Tibial nerve (tissue), 4 donors: ENCODE results near the gene EIF2S1. TPM values are rescaled to one million over a fixed set of nuclear protein-coding genes. Genes with fewer than 3 reads are reported as not detected.

ENCODE experiments used
- DNase-seq, 2 donors: peaks; one replicate each; pipeline ENCODE4 v3.0.0-alpha.2; 2019; ENCODE audit warnings: low spot score in 2 of 2
- H3K27ac ChIP-seq, 4 donors: fragments of 200-600 bp; sonication (generic) in 3 of 4; one replicate each; pipeline ENCODE4 v1.5.1; 2017 to 2019; ENCODE audit warnings: mild to moderate bottlenecking in 1 of 4
- H3K27me3 ChIP-seq, 2 donors: fragments of 200-600 bp; sonication (generic) in 1 of 2; one replicate each; pipeline versions ENCODE4 v1.5.1 to v1.6.0; 2017 to 2019
- H3K36me3 ChIP-seq, 3 donors: fragments of 200-600 bp; sonication (generic); one replicate each; pipeline ENCODE4 v1.5.1; 2018 to 2019
- H3K4me1 ChIP-seq, 4 donors: fragments of 200-600 bp; sonication (generic) in 3 of 4; one replicate each; pipeline ENCODE4 v1.5.1; 2017 to 2019
- H3K4me3 ChIP-seq, 4 donors: fragments of 200-600 bp; sonication (generic) in 3 of 4; one replicate each; pipeline ENCODE4 v1.5.1; 2017 to 2019; ENCODE audit warnings: mild to moderate bottlenecking in 1 of 4, moderate library complexity in 1 of 4
- H3K9me3 ChIP-seq, 4 donors: fragments of 200-600 bp; sonication (generic) in 3 of 4; one replicate each; pipeline ENCODE4 v1.5.1; 2017 to 2019
- EP300 ChIP-seq, 2 donors: sonication (generic); formaldehyde crosslinking; IDR thresholded peaks; one replicate each; pipeline ENCODE4 v1.6.1; 2017; ENCODE audit warnings: antibody characterized with exemption in 2 of 2, mild to moderate bottlenecking in 1 of 2
- POLR2A ChIP-seq, 2 donors: fragments of 450-650 bp; IDR thresholded peaks; one replicate each; pipeline ENCODE4 v1.6.1; 2017; ENCODE audit warnings: antibody characterized with exemption in 2 of 2, mild to moderate bottlenecking in 2 of 2, moderate library complexity in 2 of 2
- WGBS, 2 donors: methylation state at CpG; one replicate each; pipeline ENCODE4 v1.1.5; 2018; 5-methylcytosine and 5-hydroxymethylcytosine counted together
- small RNA-seq: library from RNA; depleted of rRNA; stranded (forward); fragments of <200 nt; gene quantifications from one replicate; pipeline ENCODE3, GENCODE V24; 2016
- total RNA-seq, 4 donors: library from RNA; depleted of rRNA; stranded (reverse); fragments of >200 nt; gene quantifications; one replicate each; pipeline ENCODE4 v1.1.0, GENCODE V29; 2016
- TF ChIP-seq, protein P1 (sequence below), 5 experiments: fragments of 200-600 bp in 3 of 5; fragments of 450-650 bp in 2 of 5; sonication (generic) in 3 of 5; IDR thresholded peaks; one replicate each; pipeline ENCODE4 v1.5.1; 2016 to 2019; ENCODE audit warnings: antibody characterized with exemption in 5 of 5, mild to moderate bottlenecking in 3 of 5, moderate library complexity in 2 of 5

The EIF2S1 gene
- total RNA-seq, 4 donors from 2014 or later, result 34.8 to 71.9 (median 61.3) TPM

DNA sequence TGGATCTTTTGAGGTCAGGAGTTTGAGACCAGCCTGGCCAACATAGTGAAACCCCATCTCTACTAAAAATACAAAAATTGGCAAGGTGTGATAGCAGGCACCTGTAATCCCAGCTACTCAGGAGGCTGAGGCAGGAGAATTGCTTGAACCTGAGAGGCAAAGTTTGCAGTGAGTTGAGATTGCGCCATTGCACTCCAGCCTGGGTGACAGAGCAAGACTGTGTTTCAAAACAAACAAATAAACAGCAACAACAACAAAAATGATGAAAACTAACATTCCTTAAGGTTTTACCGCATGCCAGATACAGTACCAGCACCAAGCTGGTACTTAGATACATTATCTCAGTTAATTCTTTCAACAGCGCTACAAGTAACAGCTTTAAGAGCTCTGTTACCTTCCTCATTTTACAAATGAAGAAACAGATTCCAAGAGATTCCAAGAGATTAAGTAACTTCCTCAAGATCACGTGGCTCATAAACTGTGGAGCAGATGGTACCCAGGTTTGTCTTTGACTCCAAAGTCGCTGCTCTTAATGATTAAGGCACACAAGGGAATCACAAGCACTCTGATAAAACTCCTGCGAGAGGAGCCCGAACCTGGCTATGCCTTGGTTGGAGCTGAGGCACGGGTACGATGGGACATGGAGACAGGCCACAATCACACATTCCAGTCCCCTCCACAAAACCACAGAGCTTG lies 69.5 kb downstream of the EIF2S1 start:
- H3K36me3 ChIP-seq, result no peaks in the 10 kb centered on the region
- TF ChIP-seq, protein P1, sequence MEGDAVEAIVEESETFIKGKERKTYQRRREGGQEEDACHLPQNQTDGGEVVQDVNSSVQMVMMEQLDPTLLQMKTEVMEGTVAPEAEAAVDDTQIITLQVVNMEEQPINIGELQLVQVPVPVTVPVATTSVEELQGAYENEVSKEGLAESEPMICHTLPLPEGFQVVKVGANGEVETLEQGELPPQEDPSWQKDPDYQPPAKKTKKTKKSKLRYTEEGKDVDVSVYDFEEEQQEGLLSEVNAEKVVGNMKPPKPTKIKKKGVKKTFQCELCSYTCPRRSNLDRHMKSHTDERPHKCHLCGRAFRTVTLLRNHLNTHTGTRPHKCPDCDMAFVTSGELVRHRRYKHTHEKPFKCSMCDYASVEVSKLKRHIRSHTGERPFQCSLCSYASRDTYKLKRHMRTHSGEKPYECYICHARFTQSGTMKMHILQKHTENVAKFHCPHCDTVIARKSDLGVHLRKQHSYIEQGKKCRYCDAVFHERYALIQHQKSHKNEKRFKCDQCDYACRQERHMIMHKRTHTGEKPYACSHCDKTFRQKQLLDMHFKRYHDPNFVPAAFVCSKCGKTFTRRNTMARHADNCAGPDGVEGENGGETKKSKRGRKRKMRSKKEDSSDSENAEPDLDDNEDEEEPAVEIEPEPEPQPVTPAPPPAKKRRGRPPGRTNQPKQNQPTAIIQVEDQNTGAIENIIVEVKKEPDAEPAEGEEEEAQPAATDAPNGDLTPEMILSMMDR (IDR thresholded peaks at IDR 0.05), result no peak
- TF ChIP-seq POLR2A (IDR thresholded peaks at IDR 0.05), result no peak
- no peak for TF ChIP-seq EP300 (IDR thresholded peaks at IDR 0.05)
- DNase-seq, result no peak
- peaks cover 0 to 5% of the 10 kb centered on the region in 2 donors for H3K27me3 ChIP-seq
- WGBS, 2 donors, result 80 to 83% methylated on average over 9 of the region's 9 CpGs
- H3K4me1 ChIP-seq, result peaks cover 0 to 7% (median 0%) of the 10 kb centered on the region in 4 donors
- H3K4me3 ChIP-seq, result no peak overlapping the region
- H3K9me3 ChIP-seq, result no peaks in the 10 kb centered on the region
- H3K27ac ChIP-seq, result no peak overlapping the region

DNA sequence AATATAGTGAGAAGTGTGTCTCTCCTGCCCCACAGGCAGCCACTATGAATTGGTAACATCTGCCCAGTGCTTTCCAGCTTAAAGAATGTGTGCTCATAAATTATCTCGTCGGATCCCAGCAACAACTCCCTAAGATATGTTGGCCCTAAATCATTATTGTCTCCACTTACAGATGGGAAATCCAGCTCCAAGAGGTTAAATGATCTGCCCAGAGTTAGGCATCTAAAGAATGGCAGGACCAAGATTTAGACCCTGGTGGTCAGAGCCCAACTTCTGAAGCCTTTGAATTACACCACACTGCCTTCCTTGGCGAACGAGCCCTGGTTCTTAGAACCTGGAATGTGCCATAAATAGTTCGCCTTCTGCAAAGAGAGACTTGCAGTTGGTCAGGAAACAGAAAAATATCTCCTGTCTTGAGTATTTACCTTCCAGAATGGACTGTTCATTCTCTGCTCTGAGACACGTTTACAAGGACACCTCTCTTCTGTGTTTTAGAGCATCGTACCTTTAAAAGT lies 72.0 kb downstream of the EIF2S1 start:
- TF ChIP-seq EP300 (IDR thresholded peaks at IDR 0.05), result no peak
- no peak for TF ChIP-seq POLR2A (IDR thresholded peaks at IDR 0.05)
- TF ChIP-seq, protein P1 (IDR thresholded peaks at IDR 0.05), result no peak

DNA sequence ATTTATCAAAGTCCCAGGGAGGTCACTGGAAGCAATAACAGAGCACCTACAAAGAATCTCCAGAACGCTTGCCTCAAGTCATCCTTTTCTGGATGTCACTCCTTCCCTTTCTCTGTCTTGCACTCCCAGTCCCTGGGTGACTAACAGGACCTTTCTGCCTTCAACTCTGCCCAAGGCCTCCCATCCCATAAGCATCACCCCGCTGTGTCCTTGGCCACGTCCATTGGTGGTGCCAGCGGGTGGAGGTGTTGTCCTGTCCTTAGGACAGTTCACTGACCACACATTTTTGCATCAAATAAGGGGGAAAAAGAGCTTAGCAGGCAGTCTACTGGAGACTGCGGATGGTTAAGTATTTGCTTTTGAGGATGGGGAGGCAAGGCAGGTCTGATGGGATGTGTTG lies 75.5 kb downstream of the EIF2S1 start:
- H3K27me3 ChIP-seq, result no peaks in the 10 kb centered on the region
- H3K27ac ChIP-seq, result no peak overlapping the region
- H3K36me3 ChIP-seq, result no peaks in the 10 kb centered on the region
- TF ChIP-seq EP300 (IDR thresholded peaks at IDR 0.05) (no peak), POLR2A (IDR thresholded peaks at IDR 0.05) (no peak)
- TF ChIP-seq, protein P1 (IDR thresholded peaks at IDR 0.05), result no peak
- no peak overlapping the region for H3K4me3 ChIP-seq
- H3K9me3 ChIP-seq, result no peaks in the 10 kb centered on the region
- WGBS, 2 donors, result 87 to 91% methylated on average over 5 of the region's 5 CpGs
- H3K4me1 ChIP-seq, result no peaks in the 10 kb centered on the region
- DNase-seq, result no peak

More for the DNA sequence above, 72.0 kb downstream of the EIF2S1 start:
- Histone ChIP-seq H3K27ac (no peak overlapping the region), H3K36me3 (no peaks in the 10 kb centered on the region), H3K27me3 (no peaks in the 10 kb centered on the region), H3K9me3 (no peaks in the 10 kb centered on the region), H3K4me1 (peaks cover 0 to 4% (median 0%) of the 10 kb centered on the region in 4 donors), H3K4me3 (no peak overlapping the region)
- DNase-seq, result no peak
- 45 to 51% methylated on average over 7 of the region's 7 CpGs for WGBS, 2 donors

Small RNA genes lying within 50 kb of the gene (small RNA-seq; reads per million reads assigned to genes)
- not detected for gene RF00019

Other genes with a start within 250 kb of the EIF2S1 start
- gene GARIN2, start 170.9 kb upstream of the EIF2S1 start, total RNA-seq, result not detected
- 10 to 100 TPM; 20.1 to 24.6 (median 22.9) TPM for gene PALS1, start 118.9 kb upstream of the EIF2S1 start, total RNA-seq
- 10 to 100 TPM; 49.6 to 91.5 (median 57.6) TPM for gene ATP6V1D, start 524 bp upstream of the EIF2S1 start, total RNA-seq
- gene PLEK2, start 51.8 kb downstream of the EIF2S1 start, total RNA-seq, result 1 to 10 TPM in 1 of 4 donors, under 1 TPM in 1, not detected in 2; 0.39 to 1.2 TPM
- 1 to 10 TPM in 3 of 4 donors, not detected in 1; 2.7 to 6.1 (median 5.7) TPM for gene TMEM229B, start 128.4 kb downstream of the EIF2S1 start, total RNA-seq
- gene PLEKHH1, start 173.0 kb downstream of the EIF2S1 start, total RNA-seq, result 10 to 100 TPM in 1 of 4 donors, 1 to 10 TPM in 3; 2.4 to 10.2 (median 4.6) TPM
- gene PIGH, start 239.9 kb downstream of the EIF2S1 start, total RNA-seq, result 10 to 100 TPM; 19.2 to 48.8 (median 23.8) TPM